Measurements from ENCODE around the gene N4BP2L2.

GRCh38 chr13:32426990-32427851 lies 111.4 kb downstream of the N4BP2L2 start:
- TF ChIP-seq ZBTB33 (IDR thresholded peaks at IDR 0.05) (no peak), CTCF (IDR thresholded peaks at IDR 0.05; ENCODE audit: low read depth, low read length, missing input control) (no peak)

Measured in liver (tissue), 2 donors.